CD14-positive monocyte (primary cell): ENCODE measurements around the gene NOL8. TPM values are rescaled to one million over a fixed set of nuclear protein-coding genes. Genes with fewer than 3 reads are reported as not detected.

Experiments
- DNase-seq, 3 donors: peaks; one replicate each; pipeline ENCODE4 v3.0.0-alpha.2; 2011 to 2022
- H2AFZ ChIP-seq: 2 replicates; pipeline ENCODE4 v1.6.0; 2012; ENCODE audit warnings: mild to moderate bottlenecking, low read depth, low read length, inconsistent platforms; ENCODE audit not compliant: insufficient read depth, poor library complexity, severe bottlenecking
- H3K27ac ChIP-seq, 2 donors: 1 replicate in 1 of 2; 2 replicates in 1 of 2; pipeline ENCODE4 v1.5.1; 2012 to 2013; ENCODE audit warnings: low read length in 2 of 2, control low read depth in 1 of 2, inconsistent platforms in 1 of 2, low read depth in 1 of 2, mild to moderate bottlenecking in 1 of 2
- H3K27me3 ChIP-seq, 2 donors: one replicate each; pipeline versions ENCODE4 v1.6.0 to v1.6.1; 2011 to 2013; ENCODE audit warnings: low read length in 2 of 2; ENCODE audit not compliant: control insufficient read depth in 2 of 2, insufficient read depth in 2 of 2
- H3K36me3 ChIP-seq, 2 donors: replicated peaks in 1 of 2; 1 replicate in 1 of 2; 2 replicates in 1 of 2; pipeline versions ENCODE4 v1.5.1 to v1.6.1; 2012 to 2013; ENCODE audit warnings: low read length in 2 of 2, control low read depth in 1 of 2, inconsistent platforms in 1 of 2, mild to moderate bottlenecking in 1 of 2; ENCODE audit not compliant: insufficient read depth in 2 of 2, control insufficient read depth in 1 of 2
- H3K4me1 ChIP-seq, 2 donors: 1 replicate in 1 of 2; 2 replicates in 1 of 2; pipeline versions ENCODE4 v1.5.1 to v1.6.1; 2012 to 2013; ENCODE audit warnings: low read length in 2 of 2, control low read depth in 1 of 2, inconsistent platforms in 1 of 2, mild to moderate bottlenecking in 1 of 2, moderate library complexity in 1 of 2; ENCODE audit not compliant: insufficient read depth in 2 of 2, control insufficient read depth in 1 of 2
- H3K4me2 ChIP-seq: replicated peaks from 2 replicates; pipeline ENCODE3; 2012; ENCODE audit warnings: low read length, moderate library complexity, mild to moderate bottlenecking; ENCODE audit not compliant: poor library complexity, severe bottlenecking; ENCODE audit errors: extremely low read depth
- H3K4me3 ChIP-seq, 3 experiments: fragments of 200-600 bp in 1 of 3; sonication (generic) in 1 of 3; replicated peaks in 1 of 3; 1 replicate in 2 of 3; 2 replicates in 1 of 3; pipeline ENCODE4 v1.5.1; 2011 to 2013; ENCODE audit warnings: low read length in 3 of 3, mild to moderate bottlenecking in 3 of 3, control low read depth in 2 of 3, low read depth in 2 of 3, inconsistent platforms in 1 of 3, moderate library complexity in 1 of 3
- H3K79me2 ChIP-seq: 2 replicates; pipeline ENCODE4 v1.6.0; 2012; ENCODE audit warnings: mild to moderate bottlenecking, control low read depth, inconsistent platforms, low read length, moderate library complexity; ENCODE audit not compliant: insufficient read depth
- H3K9ac ChIP-seq: 2 replicates; pipeline ENCODE4 v1.6.0; 2017; ENCODE audit warnings: low read length, mild to moderate bottlenecking; ENCODE audit not compliant: insufficient read depth, poor library complexity, severe bottlenecking
- H3K9me3 ChIP-seq, 2 donors: replicated peaks in 1 of 2; 1 replicate in 1 of 2; 2 replicates in 1 of 2; pipeline versions ENCODE4 v1.5.1 to v1.6.1; 2012 to 2013; ENCODE audit warnings: low read length in 2 of 2, control low read depth in 1 of 2; ENCODE audit not compliant: control insufficient read depth in 1 of 2, insufficient read depth in 1 of 2
- H4K20me1 ChIP-seq: 2 replicates; pipeline ENCODE4 v1.6.0; 2012; ENCODE audit warnings: mild to moderate bottlenecking, low read length, control low read depth, moderate library complexity; ENCODE audit not compliant: insufficient read depth
- H3K27ac Mint-ChIP-seq, 7 donors: one replicate each; pipeline ENCODE4 v1.8.0; 2020; ENCODE audit warnings: mild to moderate bottlenecking in 7 of 7, mixed read lengths in 7 of 7, moderate library complexity in 6 of 7, inconsistent platforms in 2 of 7
- H3K27me3 Mint-ChIP-seq, 3 donors: one replicate each; pipeline ENCODE4 v1.8.0; 2021 to 2022; ENCODE audit warnings: low read depth in 3 of 3, mild to moderate bottlenecking in 3 of 3, mixed read lengths in 3 of 3, moderate library complexity in 3 of 3, inconsistent platforms in 1 of 3
- H3K36me3 Mint-ChIP-seq, 2 donors: one replicate each; pipeline ENCODE4 v1.8.0; 2020; ENCODE audit warnings: mixed read lengths in 2 of 2, inconsistent platforms in 1 of 2, mild to moderate bottlenecking in 1 of 2
- H3K4me1 Mint-ChIP-seq: one replicate; pipeline ENCODE4 v1.8.0; 2020; ENCODE audit warnings: mild to moderate bottlenecking, mixed read lengths
- H3K4me3 Mint-ChIP-seq, 2 donors: one replicate each; pipeline ENCODE4 v1.8.0; 2020; ENCODE audit warnings: mild to moderate bottlenecking in 2 of 2, mixed read lengths in 2 of 2, moderate library complexity in 1 of 2
- H3K9me3 Mint-ChIP-seq, 7 donors: one replicate each; pipeline ENCODE4 v1.8.0; 2020 to 2022; ENCODE audit warnings: mixed read lengths in 7 of 7, mild to moderate bottlenecking in 6 of 7, moderate library complexity in 6 of 7, inconsistent platforms in 2 of 7
- WGBS: methylation state at CpG from one replicate; pipeline ENCODE4 v1.1.5; 2013; ENCODE audit warnings: missing lambda C conversion rate; ENCODE audit not compliant: insufficient coverage; 5-methylcytosine and 5-hydroxymethylcytosine counted together
- intact Hi-C, 2 donors: fragments of 100-400 bp; cut with micrococcal nuclease; formaldehyde crosslinking; loops; one replicate each; pipeline versions ENCODE4 v1.15.0 to v1.15.1; 2023
- polyA plus RNA-seq, 3 donors: library from polyadenylated mRNA; depleted of rRNA in 1 of 3; unstranded in 2 of 3; stranded (reverse) in 1 of 3; fragments of 300-500 nt in 2 of 3; fragments of >200 nt in 1 of 3; fragmentation: Illumina TruSeq in 2 of 3; gene quantifications; 1 replicate in 2 of 3; 2 replicates in 1 of 3; pipeline ENCODE4 v1.2.3, GENCODE V29; 2012 to 2021
- TF ChIP-seq, protein P1 (sequence below): fragments of 200-600 bp; IDR thresholded peaks from one replicate; pipeline ENCODE4 v1.8.0; 2022; ENCODE audit warnings: antibody characterized with exemption, mild to moderate bottlenecking

NOL8 gene
- polyA plus RNA-seq, 3 donors = 2.9 to 22.0 (median 8.8) TPM

DNA sequence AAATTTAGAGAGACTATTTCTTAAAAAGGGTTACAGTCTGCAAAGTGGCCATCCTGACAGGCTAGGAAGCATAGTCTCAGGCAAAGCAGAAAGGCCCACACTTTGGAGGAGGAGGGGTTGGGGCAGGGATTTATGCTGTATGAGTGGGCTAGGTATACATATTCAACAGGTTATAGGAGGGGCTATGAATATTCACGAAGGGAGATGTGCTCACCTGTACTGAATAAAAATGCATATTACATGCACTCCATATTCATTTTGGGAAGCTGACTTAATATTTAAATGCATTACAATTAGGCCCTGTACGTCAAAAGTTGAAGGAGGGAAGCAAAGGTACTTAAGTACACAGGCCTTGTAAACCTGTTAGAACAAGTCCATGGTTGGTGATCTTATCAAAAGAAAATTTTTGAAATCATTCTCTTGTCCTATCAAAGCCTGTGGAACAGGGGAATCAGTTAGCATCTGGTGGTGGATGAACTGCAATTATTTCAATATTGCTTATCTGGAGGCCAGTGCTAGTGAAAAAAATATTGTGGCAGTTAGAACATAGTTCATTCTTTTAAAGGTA is 2.2 kb upstream of the NOL8 start:
- Mint-ChIP-seq H3K36me3 (peaks cover 14 to 16% of the 10 kb centered on the region in 2 donors), H3K4me1 (peaks cover 26% of the 10 kb centered on the region), H3K27me3 (no peaks in the 10 kb centered on the region), H3K9me3 (no peaks in the 10 kb centered on the region), H3K4me3 (no peak overlapping the region), H3K27ac (no peak overlapping the region)
- no peaks in the 10 kb centered on the region for H4K20me1 ChIP-seq
- TF ChIP-seq, protein P1, sequence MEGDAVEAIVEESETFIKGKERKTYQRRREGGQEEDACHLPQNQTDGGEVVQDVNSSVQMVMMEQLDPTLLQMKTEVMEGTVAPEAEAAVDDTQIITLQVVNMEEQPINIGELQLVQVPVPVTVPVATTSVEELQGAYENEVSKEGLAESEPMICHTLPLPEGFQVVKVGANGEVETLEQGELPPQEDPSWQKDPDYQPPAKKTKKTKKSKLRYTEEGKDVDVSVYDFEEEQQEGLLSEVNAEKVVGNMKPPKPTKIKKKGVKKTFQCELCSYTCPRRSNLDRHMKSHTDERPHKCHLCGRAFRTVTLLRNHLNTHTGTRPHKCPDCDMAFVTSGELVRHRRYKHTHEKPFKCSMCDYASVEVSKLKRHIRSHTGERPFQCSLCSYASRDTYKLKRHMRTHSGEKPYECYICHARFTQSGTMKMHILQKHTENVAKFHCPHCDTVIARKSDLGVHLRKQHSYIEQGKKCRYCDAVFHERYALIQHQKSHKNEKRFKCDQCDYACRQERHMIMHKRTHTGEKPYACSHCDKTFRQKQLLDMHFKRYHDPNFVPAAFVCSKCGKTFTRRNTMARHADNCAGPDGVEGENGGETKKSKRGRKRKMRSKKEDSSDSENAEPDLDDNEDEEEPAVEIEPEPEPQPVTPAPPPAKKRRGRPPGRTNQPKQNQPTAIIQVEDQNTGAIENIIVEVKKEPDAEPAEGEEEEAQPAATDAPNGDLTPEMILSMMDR = no peak
- no peak overlapping the region for H3K27ac ChIP-seq
- no peak overlapping the region for H3K4me3 ChIP-seq
- peak overlapping the region; percentile 92 for H2AFZ ChIP-seq
- peaks cover 50% of the 10 kb centered on the region for H3K79me2 ChIP-seq
- H3K27me3 ChIP-seq = no peaks in the 10 kb centered on the region
- H3K4me2 ChIP-seq = no peak overlapping the region
- H3K9me3 ChIP-seq = no peaks in the 10 kb centered on the region
- no CpG with 5 or more reads among the region's 2 CpGs for WGBS
- peaks cover 23 to 29% of the 10 kb centered on the region in 2 donors for H3K4me1 ChIP-seq
- intact Hi-C loops = loop anchor here (5.0 to 10.0 kb wide), 4 partner anchors 35 to 437 kb away; partner anchors contain the start of genes BICD2 (in 1 of the 2), IARS1 (in 1 of the 2) and SPTLC1 (in 1 of the 2)
- no peak overlapping the region for H3K9ac ChIP-seq
- H3K36me3 ChIP-seq = peaks cover 8 to 10% of the 10 kb centered on the region in 2 donors
- DNase-seq = no peak

DNA sequence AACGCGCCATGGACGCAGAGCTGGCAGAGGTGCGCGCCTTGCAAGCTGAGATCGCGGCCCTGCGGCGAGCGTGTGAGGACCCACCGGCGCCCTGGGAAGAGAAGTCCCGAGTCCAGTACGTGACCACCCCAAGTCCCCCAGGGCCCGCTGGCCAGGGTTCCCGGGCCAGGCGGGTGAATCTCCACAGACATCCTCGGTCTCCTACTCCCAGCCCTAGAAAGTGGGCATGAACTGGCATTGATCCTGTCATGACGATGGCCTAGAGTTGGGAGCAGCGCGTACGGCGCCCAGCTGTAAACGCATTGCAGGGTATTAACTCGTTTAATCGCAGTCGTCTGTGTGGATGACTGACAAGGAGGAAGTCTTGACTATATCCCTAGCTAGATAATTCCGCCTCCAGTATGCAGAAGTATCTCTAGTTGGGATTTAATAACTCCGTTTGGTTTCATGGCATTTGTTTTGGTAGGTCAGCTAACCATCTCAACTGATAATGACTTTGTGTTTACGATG is 896 bp upstream of the NOL8 start:
- Histone ChIP-seq H3K9ac (peak overlapping the region; percentile 93), H3K27ac (peak overlapping the region; percentile 94 to 98), H3K4me3 (peak overlapping the region; percentile 87 to 97 (median 91)), H2AFZ (peak overlapping the region; percentile 92), H3K4me2 (peak overlapping the region; percentile 96), H3K79me2 (peaks cover 50% of the 10 kb centered on the region), H3K27me3 (no peaks in the 10 kb centered on the region), H3K9me3 (no peaks in the 10 kb centered on the region), H3K36me3 (peaks cover 15 to 23% of the 10 kb centered on the region in 2 donors), H3K4me1 (peaks cover 23 to 29% of the 10 kb centered on the region in 2 donors), H4K20me1 (no peaks in the 10 kb centered on the region)
- intact Hi-C loops = loop anchor here (1.0 to 10.0 kb wide), 6 partner anchors 33 to 439 kb away; partner anchors contain the start of genes IARS1 (in 2 of the 2), SPTLC1 (in 2 of the 2) and BICD2 (in 1 of the 2)
- Mint-ChIP-seq H3K4me1 (peaks cover 26% of the 10 kb centered on the region), H3K27ac (peak overlapping the region; percentile 98 to 100 (median 99)), H3K27me3 (no peaks in the 10 kb centered on the region), H3K9me3 (no peaks in the 10 kb centered on the region), H3K4me3 (peak overlapping the region; percentile 100), H3K36me3 (peaks cover 19 to 22% of the 10 kb centered on the region in 2 donors)
- TF ChIP-seq, protein P1 = no peak
- DNase-seq = peak in 2 of 3 donors; percentile 20 to 28
- 0% methylated on average over 13 of the region's 30 CpGs for WGBS
